ENCODE data around the gene CMC2. TPM values are rescaled to one million over a fixed set of nuclear protein-coding genes. Genes with fewer than 3 reads are reported as not detected.
A peak's percentile ranks its signal among the peaks of the same experiment; 100 is the strongest.

CMC2 gene
- total and polyA plus RNA-seq, 2 of the 13 experiments (the other 11 are each of a cell fraction or from before 2014, with no cell fraction given) = 116 to 129 TPM

GRCh38 chr16:81006211-81006812 is 373 bp downstream of the CMC2 start (continued):
- TF ChIP-seq DBP (CRISPR knock-in tag; IDR thresholded peaks at IDR 0.05; ENCODE audit: not compliant biosample characterization) (peak; percentile 22), ZNF292 (CRISPR knock-in tag; IDR thresholded peaks at IDR 0.05; ENCODE audit: borderline replicate concordance, low read depth) (no peak), PATZ1 (CRISPR knock-in tag; IDR thresholded peaks at IDR 0.05) (no peak), ZNF33A (CRISPR knock-in tag; IDR thresholded peaks at IDR 0.05; ENCODE audit: borderline replicate concordance) (peak; percentile 51; the same call in 1 of the 2 replicates), ZFP36L2 (CRISPR knock-in tag; IDR thresholded peaks at IDR 0.05) (no peak), ZNF205 (CRISPR knock-in tag; IDR thresholded peaks at IDR 0.05) (no peak), MTF1 (CRISPR knock-in tag; IDR thresholded peaks at IDR 0.05) (no peak), ZHX2 (IDR thresholded peaks at IDR 0.05; ENCODE audit: low read depth) (no peak), ZHX2 (CRISPR knock-in tag; IDR thresholded peaks at IDR 0.05; ENCODE audit: borderline replicate concordance) (peak; percentile 79), ZKSCAN8 (CRISPR knock-in tag; IDR thresholded peaks at IDR 0.05; ENCODE audit: borderline replicate concordance) (no peak; the same call in 1 of the 2 replicates), ZNF646 (CRISPR knock-in tag; IDR thresholded peaks at IDR 0.05) (0 out of 2 replicates have a peak, but pooled peaks have one; percentile 6), DNMT3B (CRISPR knock-in tag; conservative IDR thresholded peaks at IDR 0.05) (0 out of 2 replicates have a peak, but pooled peaks have one; percentile 22), SP1 (IDR thresholded peaks at IDR 0.05) (no peak), SP1 (CRISPR knock-in tag; IDR thresholded peaks at IDR 0.05) (no peak)
